Measurements from ENCODE around the gene PEX11G.

DNA sequence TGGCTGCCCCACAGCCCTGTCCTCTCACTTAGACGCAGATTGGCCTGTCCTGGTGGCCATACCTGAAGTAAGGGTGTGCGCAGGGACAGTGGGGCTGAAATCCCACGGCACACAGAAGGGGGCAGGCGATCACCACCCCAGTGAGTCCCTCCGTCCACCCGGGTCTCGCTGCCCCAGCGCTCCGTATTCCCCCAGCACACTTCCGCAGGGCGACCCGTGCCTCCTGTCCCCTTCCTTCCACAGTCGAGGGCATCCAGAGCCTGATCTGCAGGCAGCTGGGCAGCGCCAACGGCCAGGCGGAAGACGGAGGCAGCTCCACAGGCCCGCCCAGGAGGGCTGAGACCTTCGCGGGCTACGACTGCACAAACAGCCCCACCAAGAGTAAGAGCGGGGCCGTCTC is 25.3 kb downstream of the PEX11G start:
- TF ChIP-seq, protein P1, sequence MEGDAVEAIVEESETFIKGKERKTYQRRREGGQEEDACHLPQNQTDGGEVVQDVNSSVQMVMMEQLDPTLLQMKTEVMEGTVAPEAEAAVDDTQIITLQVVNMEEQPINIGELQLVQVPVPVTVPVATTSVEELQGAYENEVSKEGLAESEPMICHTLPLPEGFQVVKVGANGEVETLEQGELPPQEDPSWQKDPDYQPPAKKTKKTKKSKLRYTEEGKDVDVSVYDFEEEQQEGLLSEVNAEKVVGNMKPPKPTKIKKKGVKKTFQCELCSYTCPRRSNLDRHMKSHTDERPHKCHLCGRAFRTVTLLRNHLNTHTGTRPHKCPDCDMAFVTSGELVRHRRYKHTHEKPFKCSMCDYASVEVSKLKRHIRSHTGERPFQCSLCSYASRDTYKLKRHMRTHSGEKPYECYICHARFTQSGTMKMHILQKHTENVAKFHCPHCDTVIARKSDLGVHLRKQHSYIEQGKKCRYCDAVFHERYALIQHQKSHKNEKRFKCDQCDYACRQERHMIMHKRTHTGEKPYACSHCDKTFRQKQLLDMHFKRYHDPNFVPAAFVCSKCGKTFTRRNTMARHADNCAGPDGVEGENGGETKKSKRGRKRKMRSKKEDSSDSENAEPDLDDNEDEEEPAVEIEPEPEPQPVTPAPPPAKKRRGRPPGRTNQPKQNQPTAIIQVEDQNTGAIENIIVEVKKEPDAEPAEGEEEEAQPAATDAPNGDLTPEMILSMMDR (IDR thresholded peaks at IDR 0.05; ENCODE audit: poor library complexity): no peak
- no peak for TF ChIP-seq EZH2 (IDR thresholded peaks at IDR 0.05; ENCODE audit: borderline replicate concordance)
- no peak for TF ChIP-seq EZH2phosphoT487 (IDR thresholded peaks at IDR 0.05; ENCODE audit: low read depth, severe bottlenecking, unreplicated experiment)
